Adrenal gland (tissue), 12 donors: Measurements from ENCODE around the gene CNTNAP1. TPM values are rescaled to one million over a fixed set of nuclear protein-coding genes. Genes with fewer than 3 reads are reported as not detected.
A peak's percentile ranks its signal among the peaks of the same experiment; 100 is the strongest.

Experiments used
- DNase-seq, 7 donors: peaks; one replicate each; pipeline ENCODE4 v3.0.0-alpha.2; 2019 to 2020
- H3K27ac ChIP-seq, 5 donors: fragments of 200-600 bp; sonication (generic) in 4 of 5; 1 replicate in 3 of 5; 2 replicates in 2 of 5; pipeline versions ENCODE4 v1.5.1 to v1.8.0; 2016 to 2020; ENCODE audit warnings: mild to moderate bottlenecking in 1 of 5
- H3K27me3 ChIP-seq: fragments of 200-600 bp; 2 replicates; pipeline ENCODE4 v1.8.0; 2021
- H3K36me3 ChIP-seq, 2 donors: fragments of 200-600 bp; replicated peaks in 1 of 2; 1 replicate in 1 of 2; 2 replicates in 1 of 2; pipeline versions ENCODE4 v1.5.1 to v1.8.0; 2018 to 2022
- H3K4me1 ChIP-seq, 2 donors: fragments of 200-600 bp; replicated peaks in 1 of 2; 1 replicate in 1 of 2; 2 replicates in 1 of 2; pipeline versions ENCODE4 v1.5.1 to v1.8.0; 2018 to 2021
- H3K4me3 ChIP-seq, 4 donors: fragments of 200-600 bp; sonication (generic) in 3 of 4; one replicate each; pipeline ENCODE4 v1.5.1; 2016 to 2018
- H3K9me3 ChIP-seq, 3 donors: fragments of 200-600 bp; sonication (generic) in 1 of 3; replicated peaks in 1 of 3; 1 replicate in 2 of 3; 2 replicates in 1 of 3; pipeline versions ENCODE4 v1.5.1 to v1.8.0; 2016 to 2021
- CTCF ChIP-seq, 6 experiments: fragments of 450-650 bp in 4 of 6; fragments of 200-600 bp in 2 of 6; sonication (generic) in 1 of 6; IDR thresholded peaks; 1 replicate in 5 of 6; 2 replicates in 1 of 6; pipeline versions ENCODE4 v1.5.1 to v1.8.0; 2016 to 2021; ENCODE audit warnings: antibody characterized with exemption in 6 of 6, mild to moderate bottlenecking in 2 of 6, moderate library complexity in 1 of 6
- POLR2A ChIP-seq, 2 donors: fragments of 450-650 bp; IDR thresholded peaks; one replicate each; pipeline ENCODE4 v1.6.1; 2017; ENCODE audit warnings: antibody characterized with exemption in 2 of 2, mild to moderate bottlenecking in 2 of 2, moderate library complexity in 1 of 2
- WGBS, 4 donors: extraction: QIAGEN DNeasy Blood & Tissue Kit in 2 of 4; methylation state at CpG; one replicate each; pipeline versions ENCODE4 v1.1.5 to v1.1.7; 2013 to 2017; 5-methylcytosine and 5-hydroxymethylcytosine counted together
- intact Hi-C, 2 donors: fragments of 100-400 bp; cut with DNase I; formaldehyde crosslinking; loops; one replicate each; pipeline versions ENCODE4 v1.14.1 to v1.15.0; 2022 to 2023
- polyA plus RNA-seq, 3 donors: library from polyadenylated mRNA; stranded (reverse); fragments of 200-250 nt in 2 of 3; fragments of 350-450 nt in 1 of 3; fragmentation: Illumina TruSeq in 1 of 3; extraction: RNeasy Lipid Tissue Mini Kit (QIAGEN cat#74804) in 1 of 3; gene quantifications; one replicate each; pipeline ENCODE4 v1.2.3, GENCODE V29; 2013 to 2014
- total RNA-seq, 9 donors: library from RNA; depleted of rRNA in 4 of 9; stranded (reverse); fragments of >200 nt in 4 of 9; fragments of 120-200 nt in 1 of 9; fragmentation: NEBNext Ultra II Directional in 1 of 9; extraction: Animal tissue kit (Norgen Biotek cat#: 25700) in 1 of 9; gene quantifications; one replicate each; pipeline versions ENCODE4 v1.1.0 to v1.2.4, GENCODE V29; 2013 to 2023
- donor health status: healthy with polysubstance abuse.
- donor health status: Bipolar disorder and iron deficiency.
- donor health status: DM: yes; HTN: yes; CAD: no.
- donor health status: DM: no; HTN: no; CAD: no.
- donor health status: DM: no; HTN: no; CAD: no.
- donor health status: DM: yes; HTN: yes; CAD: no.

The CNTNAP1 gene
- total and polyA plus RNA-seq, 12 donors: 1.6 to 31.9 (median 4.9) TPM

GRCh38 chr17:42673266-42673884, 9.0 kb upstream of the CNTNAP1 start:
- Histone ChIP-seq H3K27ac (peak overlapping the region in 2 of 5 donors; percentile 43 to 72), H3K4me3 (peak overlapping the region in 1 of 4 donors; percentile 95), H3K36me3 (peaks cover 0 to 49% of the 10 kb centered on the region in 2 donors), H3K27me3 (no peaks in the 10 kb centered on the region), H3K4me1 (peaks cover 36 to 50% of the 10 kb centered on the region in 2 donors), H3K9me3 (no peaks in the 10 kb centered on the region)
- peak in 1 of 7 donors; percentile 38 for DNase-seq
- no peak for TF ChIP-seq POLR2A (IDR thresholded peaks at IDR 0.05)
- TF ChIP-seq CTCF (IDR thresholded peaks at IDR 0.05): no peak
- intact Hi-C loops: loop anchor here (5.0 to 10.0 kb wide), 2 partner anchors 61 to 89 kb away; no protein-coding TSS in a partner anchor
- whole genome bisulfite sequencing, 4 donors: 56 to 65% (median 62%) methylated on average over 12 to 30 of the region's 30 CpGs

- H3K27me3 ChIP-seq: no peaks in the 10 kb centered on the region
- peaks cover 0 to 43% of the 10 kb centered on the region in 2 donors for H3K36me3 ChIP-seq
- TF ChIP-seq POLR2A (IDR thresholded peaks at IDR 0.05): no peak
- TF ChIP-seq CTCF (IDR thresholded peaks at IDR 0.05): peak in 4 of 6 experiments; percentile 9 to 45 (median 31)
- peak overlapping the region in 1 of 4 donors; percentile 95 for H3K4me3 ChIP-seq
- intact Hi-C loops: loop anchor here (5.0 to 10.0 kb wide), 2 partner anchors 62 to 89 kb away; no protein-coding TSS in a partner anchor
- 12 to 14% (median 13%) methylated on average over 8 to 32 of the region's 32 CpGs for WGBS, 4 donors
- no peaks in the 10 kb centered on the region for H3K9me3 ChIP-seq
- peak overlapping the region in 3 of 5 donors; percentile 42 to 72 (median 43) for H3K27ac ChIP-seq
- DNase-seq: peak in 5 of 7 donors; percentile 53 to 71 (median 60)
- peaks cover 40 to 50% of the 10 kb centered on the region in 2 donors for H3K4me1 ChIP-seq
Measured at GRCh38 chr17:42673885-42674754, 8.2 kb upstream of the CNTNAP1 start.

- Histone ChIP-seq H3K27ac (peak overlapping the region in 2 of 5 donors; percentile 72 to 87), H3K27me3 (no peaks in the 10 kb centered on the region), H3K36me3 (peaks cover 0 to 36% of the 10 kb centered on the region in 2 donors), H3K4me1 (peaks cover 45 to 52% of the 10 kb centered on the region in 2 donors), H3K9me3 (no peaks in the 10 kb centered on the region), H3K4me3 (peak overlapping the region in 2 of 4 donors; percentile 94 to 95)
- 38 to 55% (median 41%) methylated on average over 4 to 9 of the region's 9 CpGs for WGBS, 4 donors
- no peak for TF ChIP-seq CTCF (IDR thresholded peaks at IDR 0.05)
- intact Hi-C loops: loop anchor here (5.0 to 10.0 kb wide), 2 partner anchors 63 to 90 kb away; no protein-coding TSS in a partner anchor
- DNase-seq: peak in 3 of 7 donors; percentile 35 to 45 (median 43)
Measured at GRCh38 chr17:42674755-42675347, 7.5 kb upstream of the CNTNAP1 start.
